LHCN-M2 (cell line): ENCODE data around the gene PSMD2. TPM values are rescaled to one million over a fixed set of nuclear protein-coding genes. Genes with fewer than 3 reads are reported as not detected.
A peak's percentile ranks its signal among the peaks of the same experiment; 100 is the strongest.
"Not testable (repeated sequence)": the region's sequence is repeated elsewhere in the genome, so short reads cannot be mapped to it uniquely, and the experiment has no call there.

Source experiments
- DNase-seq: peaks from one replicate; pipeline ENCODE4 v3.0.0-alpha.2; 2012; ENCODE audit warnings: low read depth
- polyA plus RNA-seq: library from polyadenylated mRNA; unstranded; fragments of >200 nt; gene quantifications from one replicate; pipeline ENCODE4 v1.2.1, GENCODE V29; 2012; ENCODE audit warnings: missing spikeins
- total RNA-seq: library from RNA; depleted of rRNA; stranded (reverse); fragments of >200 nt; gene quantifications from 2 replicates; pipeline ENCODE4 v1.2.3, GENCODE V29; 2014; rRNA removed

Gene PSMD2
- total RNA-seq, result 623 and 688 TPM in 2 replicates
- 515 TPM for polyA plus RNA-seq

DNA sequence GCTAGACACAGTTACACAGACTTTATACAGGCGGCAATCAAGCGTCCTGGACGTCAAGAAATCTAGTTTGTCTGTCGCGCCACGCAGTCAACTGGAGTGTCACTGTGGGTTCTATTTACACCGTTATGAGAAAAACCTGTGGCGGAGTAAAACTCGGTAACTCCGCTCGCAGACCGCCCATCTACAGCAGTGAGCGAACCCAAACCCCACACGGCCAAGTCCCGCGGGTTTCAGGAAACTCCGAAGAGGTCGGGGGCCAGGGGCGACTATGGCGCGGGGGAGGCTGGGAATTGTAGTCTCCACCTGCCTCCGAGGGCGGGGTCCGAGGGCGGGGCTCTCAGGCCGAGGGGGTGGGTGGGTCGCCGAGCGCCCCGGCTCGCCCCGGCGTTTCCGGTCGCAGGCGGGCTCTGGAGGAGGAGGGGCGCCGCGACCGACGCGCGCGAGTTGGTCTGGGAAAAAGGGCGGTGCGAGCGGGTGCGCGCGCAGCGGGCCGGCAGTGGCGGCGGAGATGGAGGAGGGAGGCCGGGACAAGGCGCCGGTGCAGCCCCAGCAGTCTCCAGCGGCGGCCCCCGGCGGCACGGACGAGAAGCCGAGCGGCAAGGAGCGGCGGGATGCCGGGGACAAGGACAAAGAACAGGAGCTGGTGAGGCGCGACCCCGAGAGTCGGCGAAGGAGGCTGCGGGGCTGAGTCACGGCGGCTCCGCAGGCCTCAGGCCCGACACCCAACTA is at the start of gene PSMD2:
Gene PSMD2 (plus strand): TSS at position 483 of the 729 bp plus-strand sequence. CDS start 26 bp downstream, at position 509.
- DNase-seq, result peak; percentile 95

DNA sequence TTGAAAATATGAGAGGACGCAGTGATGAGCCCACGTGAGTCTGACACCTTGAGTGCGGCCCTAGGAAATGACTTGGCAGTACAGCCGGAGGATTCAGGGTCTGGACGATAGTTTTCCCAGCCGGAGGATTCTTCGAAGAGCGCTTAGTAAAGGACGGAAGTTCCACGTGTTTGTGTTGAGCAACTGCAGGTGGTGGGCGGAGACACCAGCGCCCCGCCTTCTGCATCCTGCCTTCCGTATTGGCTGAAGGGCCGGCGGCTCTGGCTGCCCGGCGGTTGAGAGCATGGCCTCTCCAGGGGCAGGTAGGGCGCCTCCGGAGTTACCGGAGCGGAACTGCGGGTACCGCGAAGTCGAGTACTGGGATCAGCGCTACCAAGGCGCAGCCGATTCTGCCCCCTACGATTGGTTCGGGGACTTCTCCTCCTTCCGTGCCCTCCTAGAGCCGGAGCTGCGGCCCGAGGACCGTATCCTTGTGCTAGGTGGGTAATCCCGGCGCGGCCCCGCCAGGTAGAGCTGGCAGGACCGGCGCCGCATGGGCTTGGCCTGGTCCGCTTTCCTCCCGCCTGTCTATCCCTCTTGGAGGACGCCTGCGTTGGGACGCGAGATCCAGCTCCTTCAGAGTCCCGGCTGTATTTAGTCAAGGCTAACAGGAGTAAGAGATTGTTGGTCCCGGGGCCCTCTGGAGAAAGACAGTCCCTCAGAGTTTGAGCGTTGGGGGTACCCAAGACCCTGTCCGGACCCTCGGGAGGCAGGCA is 49.5 kb upstream of the PSMD2 start, which contains the start of gene EEF1AKMT4:
Gene EEF1AKMT4 (plus strand): TSS at position 261 of the 755 bp plus-strand sequence. CDS start 23 bp downstream, at position 284.
- peak; percentile 97 for DNase-seq

DNA sequence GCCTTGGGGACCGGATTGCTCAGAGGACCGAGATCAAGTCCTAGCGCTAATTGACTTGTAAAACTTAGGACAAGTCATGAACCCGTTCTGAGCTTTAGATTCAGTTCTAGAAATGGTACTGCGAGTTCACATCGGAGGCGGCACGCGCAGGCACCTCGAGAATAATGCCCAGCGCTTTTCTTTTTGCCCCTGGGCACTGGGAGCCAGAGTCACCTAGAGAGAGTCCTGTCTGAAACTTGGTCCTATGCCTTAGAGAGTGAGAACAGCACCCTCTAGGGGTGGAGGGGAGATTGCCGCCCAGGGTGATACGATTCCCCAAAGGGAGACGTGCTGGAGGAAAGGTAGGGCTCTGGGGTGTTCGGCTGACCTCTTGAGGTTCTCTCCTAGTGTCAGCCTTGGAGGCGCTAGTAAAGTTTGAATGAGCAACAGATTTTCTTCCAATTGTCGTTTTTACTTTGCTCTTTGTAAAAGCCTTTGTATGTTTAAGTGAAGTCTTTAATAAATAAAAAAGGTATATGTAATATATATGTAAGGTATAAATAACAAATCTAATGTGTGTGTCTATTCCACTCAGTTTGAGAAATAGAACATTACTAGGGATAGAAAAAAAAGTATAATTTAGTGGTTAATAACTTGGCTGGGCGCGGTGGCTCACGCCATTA is 48.7 kb upstream of the PSMD2 start:
- DNase-seq, result peak; percentile 87

DNA sequence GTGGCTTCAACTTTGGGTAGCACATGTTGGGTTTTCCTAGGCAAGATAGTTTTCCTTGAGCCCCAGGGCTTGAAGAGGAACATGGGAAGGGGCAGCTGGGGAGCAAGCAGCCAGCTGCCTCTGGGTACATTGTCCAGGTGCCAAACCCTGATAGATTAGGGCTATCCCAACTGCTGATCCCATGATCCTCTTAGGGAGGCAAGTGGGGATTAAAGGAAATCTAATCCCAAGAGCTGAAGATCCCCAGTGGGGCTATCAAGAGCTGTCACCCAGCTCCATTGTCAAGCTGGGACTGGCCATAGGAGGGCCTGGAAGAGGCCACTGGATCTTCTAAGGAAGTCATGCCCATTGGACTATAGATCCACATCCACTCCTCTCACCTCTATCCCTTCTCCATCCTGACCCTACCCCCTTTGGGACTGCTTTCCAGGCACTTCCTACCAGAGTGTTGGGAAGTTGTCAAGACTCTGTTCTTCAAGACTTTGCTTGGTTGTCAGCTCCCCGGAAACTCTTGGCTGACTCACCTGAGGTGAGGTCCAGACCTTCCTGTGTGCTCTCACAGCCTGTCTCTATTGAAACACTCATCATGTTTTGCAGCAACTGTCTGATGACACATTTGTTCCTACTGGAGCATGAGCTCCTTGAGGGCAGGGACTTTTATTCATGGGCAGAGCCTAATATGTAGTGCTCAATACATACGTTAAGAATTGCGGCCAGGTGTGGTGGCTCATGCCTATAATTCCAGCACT is 43.6 kb upstream of the PSMD2 start:
- no peak for DNase-seq

DNA sequence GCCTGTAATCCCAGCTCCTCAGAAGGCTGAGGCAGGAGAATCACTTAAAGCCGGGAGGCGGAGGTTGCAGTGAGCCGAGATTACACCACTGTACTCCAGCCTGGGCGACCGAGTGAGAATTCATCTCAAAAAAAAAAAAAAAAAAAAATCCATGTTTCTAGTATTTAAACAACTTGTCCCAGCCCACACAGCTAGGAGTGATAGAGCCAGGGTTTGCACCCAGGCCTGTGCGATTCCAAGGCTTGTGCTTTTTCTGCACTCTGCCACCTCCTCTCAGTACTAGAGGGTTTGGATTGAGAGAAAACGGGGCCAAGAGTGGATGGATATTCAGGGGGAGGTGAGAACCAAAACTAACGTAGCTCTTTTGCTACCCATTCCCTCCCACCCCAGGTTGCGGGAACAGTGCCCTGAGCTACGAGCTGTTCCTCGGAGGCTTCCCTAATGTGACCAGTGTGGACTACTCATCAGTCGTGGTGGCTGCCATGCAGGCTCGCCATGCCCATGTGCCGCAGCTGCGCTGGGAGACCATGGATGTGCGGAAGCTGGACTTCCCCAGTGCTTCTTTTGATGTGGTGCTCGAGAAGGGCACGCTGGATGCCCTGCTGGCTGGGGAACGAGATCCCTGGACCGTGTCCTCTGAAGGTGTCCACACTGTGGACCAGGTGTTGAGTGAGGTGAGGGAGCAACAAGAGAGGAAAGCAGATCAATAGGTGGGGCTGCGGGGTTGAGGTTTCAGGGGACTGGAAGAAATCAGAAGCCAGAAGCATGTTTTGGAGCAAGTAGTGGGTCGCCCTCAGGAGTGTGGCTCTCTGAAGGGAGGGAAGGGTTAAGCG is 41.7 kb upstream of the PSMD2 start:
- no peak for DNase-seq

DNA sequence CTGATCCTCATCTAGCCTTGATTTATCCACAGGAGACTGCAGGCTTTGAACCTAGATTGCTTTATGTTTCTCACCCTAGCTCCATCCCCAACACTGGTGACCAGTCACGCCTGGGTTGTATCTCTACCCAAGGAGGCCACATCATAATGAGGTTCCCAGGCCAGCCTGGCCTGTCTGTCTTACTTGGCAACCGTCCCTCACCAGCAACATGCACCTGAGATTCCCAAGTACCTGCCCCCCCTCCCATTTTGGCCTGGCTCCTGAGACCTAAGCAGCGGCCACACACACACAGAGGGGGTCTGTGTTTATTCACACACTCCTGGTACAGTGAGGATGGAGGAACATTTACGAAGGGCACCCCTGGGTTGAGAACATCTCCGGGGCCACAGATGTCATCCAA is 40.1 kb upstream of the PSMD2 start:
- DNase-seq, result no peak

DNA sequence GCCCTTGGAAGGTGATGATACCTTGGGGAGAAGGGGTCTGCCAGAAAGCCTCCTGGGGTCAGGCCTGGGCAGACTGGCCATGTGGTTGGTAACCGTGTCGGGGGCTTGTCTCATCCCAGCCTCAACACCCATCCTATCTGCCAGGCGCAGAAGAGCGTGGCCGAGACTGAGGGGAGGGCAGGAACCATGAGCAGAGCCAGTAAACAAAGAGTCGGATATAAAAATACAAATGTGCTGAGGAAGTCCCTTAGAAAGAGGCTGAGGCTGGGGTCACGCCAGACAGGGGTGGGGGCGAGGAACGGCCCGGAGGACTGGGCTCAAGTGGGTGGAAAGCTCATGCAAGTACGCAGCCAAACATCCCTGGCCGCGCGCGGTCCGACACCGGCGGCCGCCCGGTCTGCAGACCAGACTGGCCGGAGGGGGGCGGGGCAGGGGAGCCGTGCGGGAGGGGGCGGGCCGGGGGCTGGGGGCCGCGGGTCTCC is 39.6 kb upstream of the PSMD2 start:
- no peak for DNase-seq

DNA sequence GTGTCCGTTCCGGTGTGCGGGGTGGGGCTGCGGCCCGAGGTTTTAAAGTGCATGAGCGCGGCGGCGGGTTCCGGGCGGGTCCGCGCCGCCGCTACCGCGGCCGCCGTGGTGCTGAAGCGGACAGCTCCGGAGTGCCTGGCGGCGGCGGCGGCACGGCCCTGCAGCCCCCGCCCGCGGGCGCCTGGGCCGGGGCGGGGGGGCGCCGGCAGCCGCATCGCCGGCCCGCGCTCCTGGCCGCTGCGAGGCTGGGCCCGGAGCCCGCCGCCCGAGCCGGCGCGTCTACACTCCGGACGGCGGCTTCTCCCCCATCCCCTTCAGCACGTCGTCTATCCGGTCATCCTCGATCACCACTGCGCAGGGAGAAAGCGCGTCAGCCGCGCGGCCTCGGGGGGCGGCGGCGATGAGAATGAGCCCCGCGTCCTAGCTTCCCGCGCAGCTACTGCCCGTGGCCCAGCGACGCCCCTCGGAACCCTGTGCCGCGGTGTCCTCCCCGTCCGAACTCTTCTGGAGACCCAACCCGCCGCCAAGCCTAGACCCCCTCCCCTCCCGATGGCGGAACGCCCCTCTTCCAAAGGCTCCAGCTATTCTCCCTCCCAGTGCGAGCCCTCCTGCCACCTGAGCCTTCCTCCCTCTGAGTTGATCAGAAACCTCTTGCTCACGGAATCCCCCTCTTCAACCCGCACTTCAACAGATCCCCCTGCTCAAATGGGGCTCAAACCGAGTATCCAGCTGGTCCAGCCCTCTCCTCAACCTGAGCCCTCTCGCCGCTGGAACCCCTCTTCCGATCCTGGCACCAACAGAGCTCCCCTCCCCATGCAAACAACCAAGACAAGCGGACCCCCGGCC is 38.9 kb upstream of the PSMD2 start:
- DNase-seq, result no peak

DNA sequence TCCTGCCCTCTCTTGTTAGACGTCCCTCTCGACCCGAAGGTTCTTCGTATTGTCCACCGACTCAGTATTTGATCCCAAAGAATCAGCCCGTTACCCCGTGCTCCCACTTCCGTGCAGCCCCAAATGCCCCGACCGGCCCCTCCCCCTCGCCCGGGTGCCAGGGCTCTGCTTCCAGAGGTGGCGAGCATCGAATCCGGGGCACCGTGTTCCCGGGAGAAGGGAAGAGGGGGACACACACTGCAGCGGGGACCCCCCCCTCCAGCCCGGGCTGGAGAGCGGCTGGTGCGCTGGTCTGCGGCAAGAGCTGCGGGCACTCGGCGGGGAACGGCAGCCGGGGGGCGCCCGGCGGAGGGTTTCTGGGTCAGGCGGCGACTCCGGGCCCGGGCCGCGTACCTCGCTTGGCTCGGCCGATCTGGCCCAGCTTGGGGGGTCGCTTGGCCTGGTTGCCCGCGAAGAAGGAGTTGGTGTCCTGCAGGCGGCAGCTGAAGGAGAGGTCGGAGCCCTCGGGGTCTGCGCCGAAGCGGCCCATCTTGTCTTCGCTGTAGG is 38.2 kb upstream of the PSMD2 start:
- no peak for DNase-seq

DNA sequence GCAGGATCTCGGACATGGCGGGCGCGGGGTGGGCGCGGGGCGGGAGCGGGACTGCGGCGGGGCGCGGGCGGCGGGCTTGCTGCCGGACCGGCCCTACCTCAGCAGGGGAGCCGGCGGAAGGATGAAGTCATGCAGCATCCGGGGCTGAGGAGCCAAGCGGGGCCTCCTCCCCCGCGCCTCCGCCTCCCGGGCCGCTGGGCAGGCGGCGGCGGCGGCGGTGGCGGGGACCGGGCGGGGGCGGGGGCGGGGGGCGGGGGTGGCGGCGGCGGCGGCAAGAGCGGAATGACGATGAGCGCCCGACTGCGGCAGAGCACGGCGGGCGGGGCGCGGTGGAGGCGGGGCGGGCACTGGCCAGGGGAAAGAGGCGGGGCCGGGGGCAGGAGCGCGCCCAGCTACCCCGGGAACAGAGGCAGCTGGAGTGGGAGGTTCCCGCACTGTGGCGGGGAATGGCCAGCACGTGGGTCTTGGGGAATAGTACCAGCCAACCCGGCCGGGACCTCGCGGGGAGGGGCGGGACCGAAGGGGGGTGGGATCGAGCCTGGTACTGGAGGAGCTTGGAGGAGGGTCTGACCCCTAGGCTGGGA is 37.7 kb upstream of the PSMD2 start, which contains the start of gene CAMK2N2:
Gene CAMK2N2 (minus strand): TSS at position 284 of the 584 bp plus-strand sequence. CDS start 268 bp downstream, at position 16.
- DNase-seq, result peak; percentile 73

DNA sequence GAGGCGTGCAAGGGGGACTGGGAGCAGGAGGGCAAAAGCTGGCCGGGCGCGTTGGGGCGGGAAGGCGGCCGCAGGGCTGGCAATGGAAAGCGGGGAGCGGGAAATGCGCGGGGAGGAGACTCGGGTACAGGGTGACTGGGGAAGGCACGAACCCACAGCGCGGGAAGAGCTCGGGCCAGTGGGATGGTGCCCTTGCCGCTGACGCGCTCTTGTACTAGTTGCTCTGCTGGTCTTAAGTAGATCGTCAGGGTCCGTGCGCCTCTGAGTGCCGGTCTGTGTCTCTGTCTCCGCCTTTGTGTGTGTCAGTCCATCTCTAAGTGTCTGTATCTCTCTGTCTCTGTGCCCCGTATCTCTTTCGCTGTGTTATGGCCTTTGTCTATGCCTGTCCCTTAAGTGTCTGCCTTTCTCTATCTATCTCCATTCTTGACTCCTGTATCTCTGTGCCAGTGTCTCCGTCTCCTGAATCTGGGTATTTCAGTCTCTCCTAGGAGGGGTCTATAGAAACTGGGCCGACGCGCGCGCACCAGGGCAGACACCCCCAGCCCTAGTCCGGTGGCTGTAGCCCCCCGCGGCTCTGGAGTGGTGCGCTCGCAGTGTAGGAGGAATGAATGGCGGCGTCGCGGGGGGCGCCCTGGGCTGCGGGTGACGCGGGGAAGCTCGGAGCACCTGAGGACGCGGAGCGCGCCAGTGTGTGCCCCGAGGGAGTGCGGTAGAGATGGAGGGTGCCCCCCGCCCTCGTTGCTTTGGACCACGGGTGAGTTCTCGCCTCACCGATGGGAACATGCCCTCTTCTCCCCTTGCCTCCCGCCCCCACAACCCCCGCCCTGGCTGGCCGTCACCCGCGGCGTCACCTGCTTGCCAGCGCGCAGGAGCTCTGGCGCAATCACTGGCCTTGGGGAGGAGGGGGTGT is 36.9 kb upstream of the PSMD2 start:
- DNase-seq, result peak; percentile 49

DNA sequence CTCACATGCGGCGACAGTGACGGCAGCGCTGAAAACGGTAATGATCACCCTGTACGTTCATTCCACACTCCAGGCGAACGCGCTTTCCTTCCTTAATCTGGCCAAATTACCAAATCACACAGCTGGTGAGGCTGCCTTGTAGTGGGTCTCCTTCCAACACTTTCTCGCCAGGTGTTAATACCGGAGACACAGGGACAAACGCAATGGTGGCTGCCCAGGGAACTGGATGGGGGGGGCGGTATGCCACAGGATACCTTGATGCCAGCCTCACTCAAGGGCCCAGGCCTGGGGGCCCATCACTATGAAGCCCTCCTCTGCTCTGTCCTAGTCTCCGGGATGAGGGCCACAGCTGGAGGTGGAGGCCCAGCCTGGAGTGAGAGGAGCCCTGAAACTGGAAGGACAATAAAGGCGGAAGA is 36.3 kb upstream of the PSMD2 start:
- no peak for DNase-seq

DNA sequence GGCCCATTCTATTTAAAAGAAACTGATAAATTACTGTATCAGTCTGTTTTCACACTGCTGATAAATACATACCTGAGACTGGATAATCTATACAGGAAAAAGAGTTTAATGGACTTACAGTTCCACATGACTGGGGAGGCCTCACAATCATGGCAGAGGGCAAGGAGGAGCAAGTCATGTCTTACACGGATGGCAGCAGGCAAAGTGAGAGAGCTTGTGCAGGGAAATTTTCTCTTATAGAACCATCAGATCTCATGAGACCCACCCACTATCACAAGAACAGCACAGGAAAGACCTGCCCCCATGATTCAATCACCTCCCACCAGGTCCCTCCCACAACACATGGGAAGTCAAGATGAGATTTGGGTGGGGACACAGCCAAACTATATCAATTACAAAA is 31.8 kb upstream of the PSMD2 start:
- not testable (repeated sequence) for DNase-seq

DNA sequence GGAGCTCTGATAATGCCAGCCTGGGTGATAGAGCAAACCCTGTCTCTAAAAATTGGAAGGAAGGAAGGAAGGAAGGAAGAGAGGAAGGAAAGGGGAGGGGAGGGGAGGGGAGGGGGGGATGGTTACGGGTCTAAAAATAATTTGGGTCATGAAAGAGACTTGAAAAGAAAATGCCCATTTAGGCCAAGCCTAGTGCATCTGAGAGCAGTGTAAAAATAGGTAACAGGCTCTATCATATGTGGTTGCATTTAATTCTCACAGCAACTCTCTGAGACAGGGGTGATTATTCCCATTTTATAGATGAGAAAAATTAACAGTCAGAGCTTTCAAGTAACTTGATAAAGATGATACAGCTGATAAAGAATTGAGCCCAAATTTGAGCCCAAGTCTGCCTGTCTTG is 26.8 kb upstream of the PSMD2 start:
- DNase-seq, result no peak

DNA sequence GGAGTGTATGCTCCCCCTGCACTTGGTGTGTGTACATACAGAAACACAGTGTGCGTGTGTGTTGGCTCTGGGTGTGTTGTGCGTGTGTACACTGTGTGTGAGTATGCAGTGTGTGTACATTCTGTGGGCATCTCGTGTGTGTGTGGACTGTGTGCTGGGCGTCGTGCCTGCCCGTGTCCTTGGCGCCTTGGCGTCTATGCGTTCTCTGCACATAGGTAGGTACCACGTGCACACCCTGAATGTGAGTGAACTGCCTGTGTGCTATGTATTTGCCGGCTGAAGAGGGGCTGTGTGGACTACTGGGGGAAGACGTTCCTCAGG is 23.7 kb upstream of the PSMD2 start:
- no peak for DNase-seq

DNA sequence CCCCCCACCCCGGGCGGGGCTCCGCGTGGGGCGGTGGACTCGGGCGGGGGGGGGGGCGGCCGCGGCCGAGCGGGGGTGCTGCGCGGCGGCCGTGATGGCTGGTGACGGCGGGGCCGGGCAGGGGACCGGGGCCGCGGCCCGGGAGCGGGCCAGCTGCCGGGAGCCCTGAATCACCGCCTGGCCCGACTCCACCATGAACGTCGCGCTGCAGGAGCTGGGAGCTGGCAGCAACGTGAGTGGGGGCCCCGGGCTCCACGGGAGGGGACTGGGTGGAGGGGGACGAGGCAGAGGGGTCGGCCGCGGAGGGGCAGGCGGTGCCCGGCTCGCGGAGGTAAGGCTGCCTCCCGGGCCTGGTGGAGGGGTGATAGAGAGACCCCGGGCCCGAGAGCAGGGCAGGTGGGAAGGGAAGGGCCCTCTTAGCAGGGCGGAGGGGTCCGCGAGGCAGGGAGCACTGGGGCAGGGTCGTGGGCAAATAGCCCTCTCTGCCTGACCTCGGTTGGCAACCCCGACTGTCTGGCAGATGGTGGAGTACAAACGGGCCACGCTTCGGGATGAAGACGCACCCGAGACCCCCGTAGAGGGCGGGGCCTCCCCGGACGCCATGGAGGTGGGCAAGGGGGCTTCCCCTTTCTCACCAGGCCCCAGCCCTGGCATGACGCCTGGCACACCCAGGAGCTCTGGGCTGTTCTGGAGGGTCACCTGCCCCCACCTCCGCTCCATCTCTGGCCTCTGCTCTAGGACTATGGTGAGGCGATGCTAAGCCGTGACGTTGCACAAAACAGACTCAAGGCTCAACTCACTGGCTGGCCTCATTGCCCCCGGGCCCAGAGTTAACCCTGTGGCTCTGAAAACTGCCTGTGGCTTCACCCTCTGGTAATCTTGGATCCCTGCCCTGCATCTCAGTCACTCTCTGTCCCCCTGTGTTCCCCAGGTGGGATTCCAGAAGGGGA is 22.8 kb upstream of the PSMD2 start, which contains the start of gene ECE2:
Gene ECE2 (plus strand): TSS at position 62 of the 950 bp plus-strand sequence. CDS start 132 bp downstream, at position 194.
- no peak for DNase-seq
